GM19043 (cell line): ENCODE measurements around the gene NUDT6.

Experiments
- ATAC-seq: cut with Tn5 transposase; IDR thresholded peaks from one replicate; pipeline ENCODE4 v1.9.1; 2021; ENCODE audit warnings: low read depth; ENCODE audit not compliant: unreplicated experiment

Gene NUDT6

GRCh38 chr4:122914938-122915337 lies 7.5 kb downstream of the NUDT6 start:
- ATAC-seq: no peak

GRCh38 chr4:122914292-122914904 lies 8.0 kb downstream of the NUDT6 start:
- ATAC-seq: peak; percentile 94

GRCh38 chr4:122912810-122913575 lies 9.4 kb downstream of the NUDT6 start:
- ATAC-seq: no peak

- ATAC-seq: no peak
Observed at GRCh38 chr4:122911588-122911987, 10.8 kb downstream of the NUDT6 start.

- no peak for ATAC-seq
Observed at GRCh38 chr4:122909683-122910082, 12.7 kb downstream of the NUDT6 start.

GRCh38 chr4:122908223-122908622 lies 14.2 kb downstream of the NUDT6 start:
- ATAC-seq: no peak

- ATAC-seq: no peak
Observed at GRCh38 chr4:122906859-122907305, 15.5 kb downstream of the NUDT6 start.

GRCh38 chr4:122903766-122904288 lies 18.6 kb downstream of the NUDT6 start:
- no peak for ATAC-seq

GRCh38 chr4:122901247-122902010 lies 21.0 kb downstream of the NUDT6 start:
- ATAC-seq: no peak

GRCh38 chr4:122900314-122900713 lies 22.1 kb downstream of the NUDT6 start:
- ATAC-seq: no peak

- ATAC-seq: no peak
Observed at GRCh38 chr4:122899682-122900081, 22.7 kb downstream of the NUDT6 start.

- no peak for ATAC-seq
Observed at GRCh38 chr4:122898370-122899150, 23.8 kb downstream of the NUDT6 start.

- no peak for ATAC-seq
Observed at GRCh38 chr4:122896270-122896669, 26.1 kb downstream of the NUDT6 start.

- no peak for ATAC-seq
Observed at GRCh38 chr4:122895336-122895995, 26.9 kb downstream of the NUDT6 start.

GRCh38 chr4:122894827-122895226 lies 27.6 kb downstream of the NUDT6 start:
- ATAC-seq: no peak

- no peak for ATAC-seq
Observed at GRCh38 chr4:122890147-122890795, 32.1 kb downstream of the NUDT6 start.

- no peak for ATAC-seq
Observed at GRCh38 chr4:122889726-122890125, 32.7 kb downstream of the NUDT6 start.

GRCh38 chr4:122884499-122884898 lies 37.9 kb downstream of the NUDT6 start:
- ATAC-seq: no peak
